Mesendoderm (in vitro differentiated cells): ENCODE results near the gene NUP188.

Experiments
- DNase-seq: peaks from one replicate; pipeline ENCODE4 v3.0.0; 2013
- H2AK5ac ChIP-seq: 2 replicates; pipeline ENCODE4 v1.6.1; 2013; ENCODE audit warnings: low read length, inconsistent platforms
- H2BK120ac ChIP-seq: 2 replicates; pipeline ENCODE4 v1.6.1; 2013; ENCODE audit warnings: low read depth, mild to moderate bottlenecking, low read length, moderate library complexity, mixed read lengths
- H2BK15ac ChIP-seq: replicated peaks from 2 replicates; pipeline ENCODE4 v1.6.1; 2013; ENCODE audit warnings: low read depth, mild to moderate bottlenecking, moderate library complexity
- H2BK5ac ChIP-seq: 2 replicates; pipeline ENCODE4 v1.6.1; 2013; ENCODE audit warnings: low read length, inconsistent platforms
- H3K18ac ChIP-seq: 2 replicates; pipeline ENCODE4 v1.6.1; 2013; ENCODE audit warnings: mild to moderate bottlenecking, low read length, mixed read lengths
- H3K23ac ChIP-seq: one replicate; pipeline ENCODE4 v1.6.1; 2013; ENCODE audit warnings: low read length
- H3K27ac ChIP-seq: 2 replicates; pipeline ENCODE4 v1.5.1; 2013; ENCODE audit warnings: low read depth, mild to moderate bottlenecking, inconsistent platforms, low read length, moderate library complexity
- H3K27me3 ChIP-seq: 2 replicates; pipeline ENCODE4 v1.6.1; 2013; ENCODE audit warnings: low read length, control low read depth, mild to moderate bottlenecking, inconsistent platforms; ENCODE audit not compliant: insufficient read depth, poor library complexity
- H3K36me3 ChIP-seq: 2 replicates; pipeline ENCODE4 v1.6.1; 2013; ENCODE audit warnings: low read length, inconsistent platforms; ENCODE audit not compliant: control insufficient read depth, insufficient read depth
- H3K4ac ChIP-seq: one replicate; pipeline ENCODE4 v1.6.1; 2013; ENCODE audit warnings: low read depth, mild to moderate bottlenecking, low read length, moderate library complexity
- H3K4me1 ChIP-seq: 2 replicates; pipeline ENCODE4 v1.6.1; 2013; ENCODE audit warnings: low read depth, low read length, inconsistent platforms; ENCODE audit not compliant: control insufficient read depth
- H3K4me2 ChIP-seq: 2 replicates; pipeline ENCODE4 v1.6.1; 2013; ENCODE audit warnings: low read length
- H3K4me3 ChIP-seq: 2 replicates; pipeline ENCODE4 v1.5.1; 2013; ENCODE audit warnings: mild to moderate bottlenecking, low read length
- H3K56ac ChIP-seq: one replicate; pipeline ENCODE4 v1.6.1; 2013; ENCODE audit warnings: low read length
- H3K79me1 ChIP-seq: 2 replicates; pipeline ENCODE4 v1.6.1; 2013; ENCODE audit warnings: low read length, inconsistent platforms
- H3K79me2 ChIP-seq: 2 replicates; pipeline ENCODE4 v1.6.1; 2013; ENCODE audit warnings: mild to moderate bottlenecking, low read length; ENCODE audit not compliant: control insufficient read depth, insufficient read depth
- H3K9ac ChIP-seq: 2 replicates; pipeline ENCODE4 v1.6.1; 2013; ENCODE audit warnings: low read length, inconsistent platforms
- H4K5ac ChIP-seq: one replicate; pipeline ENCODE4 v1.6.1; 2013; ENCODE audit warnings: low read length
- H4K8ac ChIP-seq: one replicate; pipeline ENCODE4 v1.6.1; 2013; ENCODE audit warnings: low read depth, mild to moderate bottlenecking, control low read depth, low read length, moderate library complexity
- WGBS: extraction: QIAGEN DNeasy Blood & Tissue Kit; methylation state at CpG from one replicate; pipeline ENCODE4 v1.1.7; 2013; ENCODE audit warnings: low lambda C conversion rate, missing lambda C conversion rate; ENCODE audit not compliant: insufficient coverage; ENCODE audit errors: extremely low coverage; 5-methylcytosine and 5-hydroxymethylcytosine counted together

NUP188 gene

GRCh38 chr9:128906741-128907140, 40.8 kb upstream of the NUP188 start:
- Histone ChIP-seq H2BK15ac (no peak overlapping the region), H3K4ac (no peak overlapping the region), H3K9ac (no peak overlapping the region), H3K18ac (no peak overlapping the region), H3K79me2 (peaks cover 5% of the 10 kb centered on the region), H3K27me3 (no peaks in the 10 kb centered on the region), H3K27ac (no peak overlapping the region), H2BK5ac (no peak overlapping the region), H3K79me1 (peaks cover 18% of the 10 kb centered on the region), H4K5ac (no peak overlapping the region), H3K4me1 (peaks cover 8% of the 10 kb centered on the region), H3K23ac (no peak overlapping the region), H3K4me3 (no peak overlapping the region), H4K8ac (no peak overlapping the region), H3K56ac (no peak overlapping the region), H3K4me2 (no peak overlapping the region), H3K36me3 (peaks cover 14% of the 10 kb centered on the region), H2AK5ac (no peak overlapping the region), H2BK120ac (no peak overlapping the region)
- WGBS = no CpG with 5 or more reads among the region's 2 CpGs
- DNase-seq = no peak

- no peak overlapping the region for H3K27ac ChIP-seq
- no peaks in the 10 kb centered on the region for H3K27me3 ChIP-seq
- no peak overlapping the region for H4K5ac ChIP-seq
- no peak overlapping the region for H3K56ac ChIP-seq
- H3K4ac ChIP-seq = no peak overlapping the region
- no peak overlapping the region for H3K4me3 ChIP-seq
- H3K23ac ChIP-seq = no peak overlapping the region
- no peak overlapping the region for H4K8ac ChIP-seq
- H3K36me3 ChIP-seq = peaks cover 14% of the 10 kb centered on the region
- no CpG with 5 or more reads among the region's 24 CpGs for WGBS
- H3K18ac ChIP-seq = no peak overlapping the region
- H3K79me2 ChIP-seq = peaks cover 10% of the 10 kb centered on the region
- no peak overlapping the region for H2AK5ac ChIP-seq
- no peak overlapping the region for H3K9ac ChIP-seq
- no peak overlapping the region for H2BK5ac ChIP-seq
- H2BK120ac ChIP-seq = no peak overlapping the region
- H2BK15ac ChIP-seq = no peak overlapping the region
- H3K4me1 ChIP-seq = peaks cover 9% of the 10 kb centered on the region
- DNase-seq = no peak
- H3K79me1 ChIP-seq = peaks cover 24% of the 10 kb centered on the region
- no peak overlapping the region for H3K4me2 ChIP-seq
These were observed 39.1 kb upstream of the NUP188 start for GRCh38 chr9:128908372-128908771.

- H3K79me2 ChIP-seq = peaks cover 20% of the 10 kb centered on the region
- no CpG with 5 or more reads among the region's 4 CpGs for WGBS
- H3K18ac ChIP-seq = no peak overlapping the region
- H3K9ac ChIP-seq = no peak overlapping the region
- H3K4me3 ChIP-seq = no peak overlapping the region
- peak overlapping the region; percentile 9 for H3K27ac ChIP-seq
- no peak overlapping the region for H2BK5ac ChIP-seq
- no peak overlapping the region for H4K5ac ChIP-seq
- H3K4me2 ChIP-seq = no peak overlapping the region
- no peak overlapping the region for H2BK120ac ChIP-seq
- no peak overlapping the region for H4K8ac ChIP-seq
- DNase-seq = no peak
- no peak overlapping the region for H3K56ac ChIP-seq
- no peak overlapping the region for H2AK5ac ChIP-seq
- H3K4ac ChIP-seq = no peak overlapping the region
- H3K79me1 ChIP-seq = peaks cover 31% of the 10 kb centered on the region
- peaks cover 9% of the 10 kb centered on the region for H3K4me1 ChIP-seq
- H3K23ac ChIP-seq = no peak overlapping the region
- no peaks in the 10 kb centered on the region for H3K27me3 ChIP-seq
- H2BK15ac ChIP-seq = no peak overlapping the region
- peaks cover 14% of the 10 kb centered on the region for H3K36me3 ChIP-seq
These were observed 37.6 kb upstream of the NUP188 start for GRCh38 chr9:128909859-128910258.

- Histone ChIP-seq H3K36me3 (peaks cover 14% of the 10 kb centered on the region), H4K5ac (no peak overlapping the region), H3K79me2 (peaks cover 20% of the 10 kb centered on the region), H3K27ac (peak overlapping the region; percentile 64), H2BK120ac (no peak overlapping the region), H3K4me1 (peaks cover 9% of the 10 kb centered on the region), H3K9ac (no peak overlapping the region), H3K4me2 (no peak overlapping the region), H3K56ac (no peak overlapping the region), H3K23ac (no peak overlapping the region), H2AK5ac (no peak overlapping the region), H3K18ac (no peak overlapping the region), H2BK15ac (no peak overlapping the region), H3K4ac (no peak overlapping the region), H3K79me1 (peaks cover 28% of the 10 kb centered on the region), H3K27me3 (no peaks in the 10 kb centered on the region), H4K8ac (no peak overlapping the region), H2BK5ac (no peak overlapping the region), H3K4me3 (no peak overlapping the region)
- no peak for DNase-seq
- no CpG with 5 or more reads among the region's 6 CpGs for WGBS
These were observed 36.6 kb upstream of the NUP188 start for GRCh38 chr9:128910906-128911305.

- Histone ChIP-seq H4K8ac (no peak overlapping the region), H3K4me1 (peaks cover 9% of the 10 kb centered on the region), H3K9ac (peak overlapping the region; percentile 8), H3K4me2 (no peak overlapping the region), H3K23ac (no peak overlapping the region), H2BK15ac (no peak overlapping the region), H3K18ac (no peak overlapping the region), H3K27me3 (no peaks in the 10 kb centered on the region), H3K79me1 (peaks cover 28% of the 10 kb centered on the region), H3K36me3 (peaks cover 17% of the 10 kb centered on the region), H3K4ac (no peak overlapping the region), H3K27ac (peak overlapping the region; percentile 64), H4K5ac (no peak overlapping the region), H2BK5ac (peak overlapping the region; percentile 18), H2BK120ac (no peak overlapping the region), H3K56ac (peak overlapping the region; percentile 59), H2AK5ac (no peak overlapping the region), H3K79me2 (peaks cover 20% of the 10 kb centered on the region), H3K4me3 (no peak overlapping the region)
- DNase-seq = peak; percentile 96
- no CpG with 5 or more reads among the region's 8 CpGs for WGBS
These were observed 35.9 kb upstream of the NUP188 start for GRCh38 chr9:128911529-128912035.

GRCh38 chr9:128912270-128912853, 35.1 kb upstream of the NUP188 start:
- DNase-seq = peak; percentile 92
- H3K27ac ChIP-seq = peak overlapping the region; percentile 64

More at GRCh38 chr9:128912270-128912853, 35.1 kb upstream of the NUP188 start:
- H2AK5ac ChIP-seq = no peak overlapping the region
- H3K9ac ChIP-seq = no peak overlapping the region
- H3K18ac ChIP-seq = peak overlapping the region; percentile 3
- H2BK5ac ChIP-seq = no peak overlapping the region
- no peak overlapping the region for H2BK15ac ChIP-seq
- H3K4me1 ChIP-seq = peaks cover 9% of the 10 kb centered on the region
- no peak overlapping the region for H3K4ac ChIP-seq
- H3K4me2 ChIP-seq = no peak overlapping the region
- H3K27me3 ChIP-seq = no peaks in the 10 kb centered on the region
- H3K79me1 ChIP-seq = peaks cover 28% of the 10 kb centered on the region
- H3K79me2 ChIP-seq = peaks cover 20% of the 10 kb centered on the region
- H2BK120ac ChIP-seq = no peak overlapping the region
- H4K8ac ChIP-seq = no peak overlapping the region
- H3K56ac ChIP-seq = peak overlapping the region; percentile 1
- WGBS = no CpG with 5 or more reads among the region's 15 CpGs
- H3K36me3 ChIP-seq = peaks cover 17% of the 10 kb centered on the region
- no peak overlapping the region for H3K23ac ChIP-seq
- H3K4me3 ChIP-seq = no peak overlapping the region
- no peak overlapping the region for H4K5ac ChIP-seq
